ENCODE data around the gene ANGPTL8.

ANGPTL8 gene

GRCh38 chr19:11236324-11237301 is 2.8 kb upstream of the ANGPTL8 start:
- TF ChIP-seq GATA1 (IDR thresholded peaks at IDR 0.05; ENCODE audit: low read depth, low read length) (no peak), POLR2A (IDR thresholded peaks at IDR 0.05; ENCODE audit: low read length) (no peak)
- DNase-seq: no peak

- TF ChIP-seq POLR2A (IDR thresholded peaks at IDR 0.05; ENCODE audit: low read length): no peak
- TF ChIP-seq GATA1 (IDR thresholded peaks at IDR 0.05; ENCODE audit: low read depth, low read length): no peak
- DNase-seq: no peak
Observed at GRCh38 chr19:11237321-11237720, 2.1 kb upstream of the ANGPTL8 start.

DNA sequence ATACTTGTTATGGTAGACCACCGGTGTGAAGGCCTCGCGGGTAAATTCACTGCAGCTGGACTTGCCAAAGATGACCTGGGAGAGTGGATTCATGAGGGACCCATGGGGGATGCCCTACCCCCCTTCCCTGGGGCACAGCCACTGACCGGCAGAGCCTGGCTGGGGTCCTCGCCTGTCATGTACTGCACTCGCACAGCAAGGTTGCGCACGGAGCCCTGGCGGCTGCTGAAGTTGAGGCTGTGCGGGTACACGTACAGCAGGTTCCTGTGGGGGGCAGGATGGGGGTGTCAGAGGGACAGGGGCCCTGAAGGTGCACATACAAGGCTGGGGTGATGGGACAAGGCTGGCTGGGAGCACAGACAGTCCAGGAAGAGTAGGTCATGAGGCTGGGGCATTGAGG is 1.4 kb upstream of the ANGPTL8 start:
- no peak for DNase-seq
- TF ChIP-seq GATA1 (IDR thresholded peaks at IDR 0.05; ENCODE audit: low read depth, low read length) (no peak), POLR2A (IDR thresholded peaks at IDR 0.05; ENCODE audit: low read length) (no peak)

DNA sequence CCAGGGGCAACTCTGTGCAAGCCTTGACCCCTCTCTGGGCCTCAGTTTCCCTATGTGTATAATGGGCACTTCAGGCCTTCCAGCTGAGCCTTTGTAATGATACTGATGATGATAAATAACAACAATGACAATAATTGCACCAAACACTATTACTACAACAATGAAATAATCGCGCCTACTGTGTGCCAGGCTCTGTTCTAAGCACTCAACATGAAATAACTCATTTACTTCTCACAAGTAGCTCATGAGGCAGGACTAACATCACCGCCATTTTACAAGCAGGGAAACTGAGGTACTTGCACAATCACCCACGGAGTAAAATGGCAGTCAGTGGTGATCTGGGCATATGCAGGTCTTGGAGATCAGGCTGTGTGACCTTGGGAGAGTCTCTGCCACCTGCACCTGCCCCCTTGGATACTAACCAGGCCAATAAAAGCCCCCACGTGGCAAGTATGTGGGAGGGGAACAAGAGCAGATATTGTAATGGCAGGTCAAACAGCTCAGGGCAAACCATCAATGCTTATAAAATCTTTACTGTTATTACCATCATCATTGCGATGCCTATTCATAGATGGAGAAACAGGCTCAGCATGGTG is 540 bp upstream of the ANGPTL8 start:
- no peak for DNase-seq

DNA sequence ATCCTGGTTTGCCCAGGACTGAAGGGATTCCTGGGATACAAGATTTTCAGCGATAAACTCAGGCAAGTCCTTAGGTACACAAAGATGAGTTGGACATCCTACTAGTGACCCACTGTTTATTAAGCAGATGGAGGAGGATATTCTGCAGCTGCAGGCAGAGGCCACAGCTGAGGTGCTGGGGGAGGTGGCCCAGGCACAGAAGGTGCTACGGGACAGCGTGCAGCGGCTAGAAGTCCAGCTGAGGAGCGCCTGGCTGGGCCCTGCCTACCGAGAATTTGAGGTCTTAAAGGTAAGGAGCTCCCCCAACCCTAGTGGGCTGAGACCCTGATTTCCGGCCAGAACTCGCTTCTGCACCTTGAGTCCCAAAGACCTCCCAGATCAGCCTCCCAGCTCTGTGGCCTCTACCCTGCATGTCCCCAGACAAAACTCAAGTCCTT is 607 bp downstream of the ANGPTL8 start:
- no peak for DNase-seq
- TF ChIP-seq GATA1 (IDR thresholded peaks at IDR 0.05; ENCODE audit: low read depth, low read length): no peak
- TF ChIP-seq POLR2A (IDR thresholded peaks at IDR 0.05; ENCODE audit: low read length): no peak

More for the DNA sequence above, 540 bp upstream of the ANGPTL8 start:
- TF ChIP-seq GATA1 (IDR thresholded peaks at IDR 0.05; ENCODE audit: low read depth, low read length): no peak
- TF ChIP-seq POLR2A (IDR thresholded peaks at IDR 0.05; ENCODE audit: low read length): no peak

- no peak for DNase-seq
- TF ChIP-seq POLR2A (IDR thresholded peaks at IDR 0.05; ENCODE audit: low read length): no peak
- no peak for TF ChIP-seq GATA1 (IDR thresholded peaks at IDR 0.05; ENCODE audit: low read depth, low read length)
Observed at GRCh38 chr19:11242025-11242424, 2.6 kb downstream of the ANGPTL8 start.

DNA sequence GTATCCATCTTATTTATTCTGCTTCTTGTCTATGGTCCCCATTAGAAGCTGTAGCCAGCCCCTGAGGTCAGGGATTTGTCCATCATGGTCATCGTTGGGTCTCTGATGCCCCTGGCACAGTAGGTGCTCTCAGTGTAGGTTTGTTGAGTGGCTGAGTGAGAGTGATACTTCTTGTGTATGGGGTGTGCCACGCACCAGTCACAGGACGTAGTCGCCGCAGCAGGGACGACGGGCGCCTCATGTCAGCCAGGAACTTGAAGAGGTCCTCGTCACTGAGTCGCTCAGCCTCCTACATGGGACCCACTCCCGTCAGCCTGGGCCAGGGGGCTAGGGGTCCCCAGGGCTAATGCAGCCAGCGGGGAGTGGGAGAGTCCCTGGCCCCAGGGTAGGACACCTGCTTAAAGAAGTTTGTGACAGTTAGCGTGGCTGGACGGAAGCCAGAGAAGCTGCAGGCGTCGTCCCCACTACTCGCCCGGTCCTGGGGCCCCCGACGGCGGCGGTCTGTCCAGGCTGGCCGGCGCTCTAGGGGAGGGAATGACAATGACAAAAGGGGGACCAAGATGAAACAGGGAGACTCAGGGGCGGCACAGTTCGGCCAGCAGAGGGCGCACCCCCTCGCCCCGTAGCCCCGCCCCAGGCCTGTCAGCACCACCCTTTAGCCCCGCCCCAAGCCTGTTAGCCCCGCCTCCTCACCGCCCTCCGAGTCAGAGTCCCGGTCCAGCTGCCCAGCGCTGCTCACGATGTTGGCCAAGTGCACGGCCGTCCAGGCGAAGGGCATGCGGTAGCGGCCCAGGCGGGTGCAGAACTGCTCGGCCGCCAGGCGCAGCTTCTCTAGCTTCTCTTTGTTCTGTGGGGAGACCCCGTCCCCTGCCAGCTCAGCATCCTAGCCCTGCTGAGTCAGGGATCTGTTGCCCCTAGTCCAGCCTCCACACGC is 3.7 kb downstream of the ANGPTL8 start:
- no peak for TF ChIP-seq POLR2A (IDR thresholded peaks at IDR 0.05; ENCODE audit: low read length)
- TF ChIP-seq GATA1 (IDR thresholded peaks at IDR 0.05; ENCODE audit: low read depth, low read length): no peak

DNA sequence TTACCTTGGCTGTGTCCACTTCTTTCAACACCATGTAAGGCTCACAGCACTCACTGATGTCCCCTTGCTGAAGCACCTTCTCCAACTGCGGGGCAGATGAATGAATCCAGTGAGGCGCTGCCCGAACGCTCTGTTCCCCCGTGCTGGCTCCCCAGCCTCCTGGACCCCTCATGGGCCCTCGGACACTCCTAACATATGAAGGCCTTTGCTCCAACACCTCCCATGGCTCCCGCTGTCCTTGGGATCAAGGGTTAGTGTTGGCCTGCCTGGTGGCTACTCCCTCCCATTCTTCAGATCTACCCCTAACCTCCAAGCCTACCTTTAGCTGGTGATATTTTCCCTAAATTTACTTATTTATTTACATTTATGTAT is 4.4 kb downstream of the ANGPTL8 start:
- TF ChIP-seq GATA1 (IDR thresholded peaks at IDR 0.05; ENCODE audit: low read depth, low read length): no peak
- TF ChIP-seq POLR2A (IDR thresholded peaks at IDR 0.05; ENCODE audit: low read length): no peak

More for the DNA sequence above, 3.7 kb downstream of the ANGPTL8 start:
- peak; percentile 84 to 94 for DNase-seq

GRCh38 chr19:11244846-11245589 is 5.6 kb downstream of the ANGPTL8 start:
- DNase-seq: no peak
- no peak for TF ChIP-seq POLR2A (IDR thresholded peaks at IDR 0.05; ENCODE audit: low read length)
- no peak for TF ChIP-seq GATA1 (IDR thresholded peaks at IDR 0.05; ENCODE audit: low read depth, low read length)

More for the DNA sequence above, 4.4 kb downstream of the ANGPTL8 start:
- DNase-seq: no peak

DNA sequence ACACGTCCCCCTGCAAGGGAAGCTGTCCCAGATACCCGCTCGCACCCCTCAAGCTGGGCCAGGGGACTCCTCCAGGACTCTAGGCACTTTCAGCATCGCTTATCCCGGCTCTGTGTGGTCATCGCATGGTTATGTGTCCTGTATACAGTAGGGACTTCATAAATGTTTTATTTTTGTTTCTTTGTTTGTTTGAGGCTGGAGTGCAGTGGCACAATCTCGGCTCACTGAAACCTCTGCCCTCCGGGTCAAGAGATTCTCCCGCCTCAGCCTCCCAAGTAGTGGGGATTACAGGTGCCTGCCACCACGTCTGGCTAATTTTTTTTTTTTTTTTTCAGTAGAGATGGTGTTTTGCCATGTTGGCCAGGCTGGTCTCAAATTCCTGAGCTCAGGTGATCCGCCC is 7.5 kb downstream of the ANGPTL8 start:
- TF ChIP-seq GATA1 (IDR thresholded peaks at IDR 0.05; ENCODE audit: low read depth, low read length) (no peak), POLR2A (IDR thresholded peaks at IDR 0.05; ENCODE audit: low read length) (no peak)
- no peak for DNase-seq

DNA sequence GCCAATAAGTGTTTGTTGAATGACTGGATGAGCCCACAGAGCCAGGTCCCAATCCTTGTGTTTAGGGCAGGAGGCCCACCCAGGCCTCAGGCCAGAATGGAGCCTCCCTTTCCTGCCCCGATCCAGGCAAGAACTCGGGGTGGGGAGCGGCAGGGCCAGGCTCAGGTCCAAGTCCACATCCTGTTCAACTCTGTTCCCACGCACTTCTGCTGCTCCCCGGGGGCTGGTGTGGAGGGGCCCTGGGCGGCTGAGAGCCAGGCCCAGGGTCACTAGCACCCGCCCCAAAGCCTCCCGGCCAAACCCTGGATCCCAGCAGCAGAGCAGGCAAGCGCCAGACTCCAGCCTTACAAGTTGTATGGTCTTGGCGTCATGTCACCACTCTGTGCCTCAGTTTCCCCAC is 8.0 kb downstream of the ANGPTL8 start:
- DNase-seq: no peak
- no peak for TF ChIP-seq POLR2A (IDR thresholded peaks at IDR 0.05; ENCODE audit: low read length)
- TF ChIP-seq GATA1 (IDR thresholded peaks at IDR 0.05; ENCODE audit: low read depth, low read length): no peak

DNA sequence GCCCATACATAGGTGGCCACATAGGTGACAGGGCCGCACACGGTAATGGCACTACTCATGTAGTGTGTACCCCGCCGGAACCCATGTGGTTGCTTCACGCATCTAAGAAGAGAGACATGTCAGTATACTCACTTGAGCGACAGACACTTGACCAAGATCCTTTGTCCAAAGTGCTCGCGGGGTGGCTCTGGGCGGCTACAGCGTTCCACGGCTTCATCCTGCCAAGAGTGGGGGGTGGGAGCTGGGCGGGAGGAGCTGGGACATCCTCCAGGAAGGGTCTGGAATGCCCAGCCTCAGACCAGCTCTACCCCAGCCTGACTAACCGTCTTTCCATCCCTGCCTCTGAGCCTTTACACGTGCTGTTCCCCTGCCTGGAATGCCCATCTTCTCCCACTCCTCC is 8.5 kb downstream of the ANGPTL8 start:
- no peak for DNase-seq
- TF ChIP-seq GATA1 (IDR thresholded peaks at IDR 0.05; ENCODE audit: low read depth, low read length) (no peak), POLR2A (IDR thresholded peaks at IDR 0.05; ENCODE audit: low read length) (no peak)

GRCh38 chr19:11248852-11249251 is 9.4 kb downstream of the ANGPTL8 start:
- no peak for TF ChIP-seq GATA1 (IDR thresholded peaks at IDR 0.05; ENCODE audit: low read depth, low read length)
- no peak for TF ChIP-seq POLR2A (IDR thresholded peaks at IDR 0.05; ENCODE audit: low read length)
- no peak for DNase-seq
